GM10266 (cell line): Measurements from ENCODE around the gene GALNT2.

Experiments
- DNase-seq: peaks from one replicate; pipeline ENCODE4 v3.0.0; 2012; ENCODE audit errors: extremely low spot score
- CTCF ChIP-seq: IDR thresholded peaks from 2 replicates; pipeline ENCODE4 v1.5.1; 2012; ENCODE audit warnings: mild to moderate bottlenecking, low read depth; ENCODE audit not compliant: control insufficient read depth, insufficient read depth; ENCODE audit errors: missing control alignments

GALNT2 gene

GRCh38 chr1:230291731-230292620, 224.9 kb downstream of the GALNT2 start:
- DNase-seq, result no peak
- TF ChIP-seq CTCF, result no peak

- TF ChIP-seq CTCF, result no peak
- no peak for DNase-seq
Measured at GRCh38 chr1:230292689-230293389, 225.8 kb downstream of the GALNT2 start.

- no peak for DNase-seq
- no peak for TF ChIP-seq CTCF
Measured at GRCh38 chr1:230293390-230293700, 226.3 kb downstream of the GALNT2 start.

GRCh38 chr1:230295367-230295766, 228.3 kb downstream of the GALNT2 start:
- TF ChIP-seq CTCF, result no peak
- DNase-seq, result no peak

- DNase-seq, result no peak
- no peak for TF ChIP-seq CTCF
Measured at GRCh38 chr1:230299191-230300006, 232.4 kb downstream of the GALNT2 start.

- TF ChIP-seq CTCF, result no peak
- DNase-seq, result no peak
Measured at GRCh38 chr1:230300322-230301301, 233.6 kb downstream of the GALNT2 start.
